GM20431 (cell line): Measurements from ENCODE around the gene DAB2IP.

ENCODE experiments used
- in situ Hi-C: fragments of 300-500 bp; cut with MseI, MboI; formaldehyde crosslinking; loops from one replicate; pipeline ENCODE4 v1.15.0; 2020; ENCODE audit warnings: low sequenced_read_pairs; ENCODE audit not compliant: unreplicated experiment

The DAB2IP gene

DNA sequence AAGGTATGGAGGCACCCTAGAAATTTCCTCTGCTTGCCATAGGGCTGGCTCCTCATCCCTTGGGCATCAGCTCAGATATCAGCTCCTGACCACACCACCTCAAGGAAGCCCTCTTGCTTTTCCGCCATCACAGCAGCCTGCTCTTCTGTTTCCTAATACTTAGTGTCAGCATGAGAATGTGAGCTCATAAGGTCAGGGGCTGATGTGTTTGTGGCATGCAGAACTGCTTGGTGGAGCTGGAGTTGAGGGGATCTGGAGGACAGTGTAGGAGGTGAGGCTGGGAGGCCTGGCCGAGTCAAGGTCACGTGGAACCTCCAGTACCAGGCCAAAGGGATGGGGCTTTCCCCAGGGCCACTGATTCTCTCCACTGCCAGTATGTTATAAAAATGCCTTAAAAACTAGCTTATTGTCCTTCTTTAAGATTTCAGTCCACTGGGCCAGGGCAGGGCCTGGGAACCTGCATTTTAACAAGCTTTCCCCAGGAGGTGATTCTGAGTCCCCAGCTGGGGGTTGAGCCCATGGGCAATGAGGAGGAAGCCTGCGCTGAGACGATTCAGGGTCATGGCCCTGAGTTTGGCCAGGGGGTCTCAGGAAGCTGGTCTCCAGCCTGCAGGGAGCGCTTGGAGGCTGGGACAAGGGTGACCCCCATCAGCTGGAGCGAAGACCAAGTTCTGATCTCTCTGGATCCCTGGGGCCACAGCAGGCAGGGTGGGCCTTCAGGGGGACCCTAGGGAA is 28.6 kb downstream of the DAB2IP start:
- in situ Hi-C loops: loop anchor here (10.0 kb wide), 1 partner anchor 315 kb away; no protein-coding TSS in a partner anchor

DNA sequence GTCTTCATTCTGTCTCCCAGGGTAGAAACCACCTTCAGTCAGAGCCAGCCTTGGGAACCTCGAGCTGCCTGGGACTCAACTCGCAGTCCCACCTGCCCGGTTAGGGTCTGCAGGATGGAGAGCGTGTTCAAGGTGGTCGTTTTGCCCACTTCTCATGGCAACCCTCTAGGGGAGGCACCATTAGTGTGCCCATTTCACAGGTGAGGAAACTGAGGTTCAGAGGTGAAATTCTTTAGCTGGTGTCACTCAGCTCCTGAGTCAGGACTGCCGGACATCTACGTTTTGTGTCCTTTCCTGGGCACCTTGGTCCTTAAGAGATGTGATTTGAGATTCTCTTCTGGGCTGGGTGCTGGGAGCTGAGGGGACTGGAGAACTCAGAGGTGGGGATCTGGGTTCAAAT is 30.0 kb downstream of the DAB2IP start:
- in situ Hi-C loops: loop anchor here (10.0 kb wide), 1 partner anchor 313 kb away; no protein-coding TSS in a partner anchor

GRCh38 chr9:121682201-121682600 is 30.8 kb downstream of the DAB2IP start:
- in situ Hi-C loops: loop anchor here (10.0 kb wide), 1 partner anchor 313 kb away; no protein-coding TSS in a partner anchor

DNA sequence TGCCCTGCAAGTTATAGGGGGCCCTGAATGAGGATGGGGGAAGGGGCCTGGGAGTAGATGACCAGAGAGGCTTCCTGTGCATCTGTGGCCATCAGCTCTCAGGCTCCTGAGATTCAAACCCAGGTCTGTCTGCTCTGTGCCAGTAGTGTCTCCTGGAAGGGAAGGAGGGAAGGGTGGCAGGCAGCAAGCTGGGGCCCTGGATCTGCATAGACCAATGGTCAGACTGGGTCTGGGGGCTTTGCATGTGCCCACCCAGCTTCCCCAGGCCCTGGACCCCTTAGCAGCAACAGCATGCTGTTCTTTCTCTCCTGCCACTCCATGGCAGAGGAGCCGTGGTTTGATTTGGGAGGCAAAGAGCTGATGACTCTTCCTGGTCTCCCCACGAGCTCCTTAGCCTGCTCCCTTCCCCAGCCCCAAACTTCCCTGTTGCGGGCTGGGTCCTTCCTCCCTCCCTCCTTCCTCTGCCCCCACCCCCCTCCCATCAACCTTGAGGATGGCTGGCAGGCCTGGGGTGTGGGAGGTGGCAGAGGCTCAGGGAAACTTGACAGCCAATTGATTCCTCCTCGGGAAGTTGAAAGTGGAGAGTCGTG is 31.6 kb downstream of the DAB2IP start:
- in situ Hi-C loops: loop anchor here (10.0 kb wide), 1 partner anchor 312 kb away; no protein-coding TSS in a partner anchor

DNA sequence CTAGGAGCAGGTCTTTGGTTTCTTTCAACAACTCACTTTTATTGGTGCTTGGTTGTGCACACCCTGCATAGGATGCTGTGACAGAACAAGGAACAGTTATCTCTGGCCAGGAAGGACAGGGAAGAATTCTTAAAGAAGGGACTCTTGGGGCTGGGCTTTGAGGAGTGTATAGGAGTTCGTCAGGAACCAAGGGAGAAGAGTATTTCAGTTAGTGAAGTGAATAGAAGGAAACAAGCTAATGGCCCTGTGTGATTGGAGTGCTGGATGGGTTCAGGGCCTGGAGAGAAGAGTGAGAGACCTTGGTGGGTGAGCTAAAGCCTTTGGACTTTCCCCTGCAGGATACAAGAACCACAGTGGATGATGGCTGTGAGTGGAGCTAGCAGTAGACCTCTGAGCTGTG is 32.2 kb downstream of the DAB2IP start:
- in situ Hi-C loops: loop anchor here (10.0 kb wide), 1 partner anchor 311 kb away; no protein-coding TSS in a partner anchor

- in situ Hi-C loops: loop anchor here (10.0 kb wide), 1 partner anchor 310 kb away; no protein-coding TSS in a partner anchor
Observed at GRCh38 chr9:121684381-121685145, 33.1 kb downstream of the DAB2IP start.

- in situ Hi-C loops: loop anchor here (10.0 kb wide), 1 partner anchor 310 kb away; no protein-coding TSS in a partner anchor
Observed at GRCh38 chr9:121685146-121685794, 33.8 kb downstream of the DAB2IP start.

DNA sequence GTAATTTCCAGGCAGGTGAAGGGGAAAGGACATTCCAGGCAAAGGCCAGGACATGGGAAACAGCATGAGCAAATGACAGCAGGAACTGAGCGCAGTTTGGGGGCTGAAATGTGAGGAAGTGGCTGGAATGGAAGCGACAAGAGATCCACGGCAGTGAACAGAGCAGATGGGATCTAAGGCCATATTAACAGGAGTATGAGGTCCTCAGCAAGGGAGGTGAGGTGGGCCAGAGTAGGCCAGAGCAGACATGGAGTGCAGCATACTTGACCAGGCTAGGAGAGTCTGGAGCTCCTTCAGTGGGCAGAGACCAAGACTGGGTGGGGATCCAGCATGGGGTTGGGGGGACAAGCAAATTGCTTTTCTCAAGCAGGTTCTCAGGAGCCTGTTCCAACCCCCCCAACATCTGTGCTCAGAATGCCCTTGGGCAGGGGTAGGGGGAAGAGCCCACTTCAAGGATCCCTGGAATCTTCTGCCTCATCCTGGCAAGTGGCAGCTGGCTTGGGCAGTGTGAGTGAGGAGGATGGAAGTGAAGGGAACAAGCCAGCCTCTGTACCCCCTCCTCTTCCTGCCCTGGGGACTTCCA is 34.5 kb downstream of the DAB2IP start:
- in situ Hi-C loops: loop anchor here (10.0 kb wide), 1 partner anchor 309 kb away; no protein-coding TSS in a partner anchor

DNA sequence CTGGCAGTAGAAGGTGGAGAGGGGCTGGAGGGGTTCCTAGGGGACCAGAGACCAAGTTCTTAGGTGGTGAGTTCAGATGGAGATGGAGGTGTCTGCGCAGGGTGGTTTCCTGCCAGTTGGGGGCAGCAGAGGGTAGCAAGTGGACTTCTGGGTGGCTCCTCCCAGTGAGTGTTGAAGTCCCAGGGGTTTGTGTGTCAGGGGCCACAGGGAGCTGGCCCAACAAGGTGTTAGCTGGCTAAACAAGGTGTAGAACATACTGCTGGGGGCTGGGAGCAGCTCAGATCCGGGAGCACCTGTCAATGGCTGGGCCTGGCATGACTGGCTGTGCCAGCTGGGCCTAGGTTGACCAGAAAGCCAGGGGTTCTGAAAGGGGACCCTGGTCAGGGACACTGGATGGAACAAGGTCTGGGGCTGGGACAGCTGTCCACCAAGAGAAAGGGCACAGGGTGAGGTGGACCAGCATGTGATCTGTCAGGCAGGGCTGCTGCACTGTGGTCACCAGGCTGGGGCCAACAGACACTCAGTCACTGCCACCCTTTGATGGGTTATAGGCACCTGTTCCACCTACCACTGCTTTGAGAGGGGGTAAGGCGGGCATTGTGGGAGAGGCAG is 35.6 kb downstream of the DAB2IP start:
- in situ Hi-C loops: loop anchor here (10.0 kb wide), 1 partner anchor 308 kb away; no protein-coding TSS in a partner anchor

DNA sequence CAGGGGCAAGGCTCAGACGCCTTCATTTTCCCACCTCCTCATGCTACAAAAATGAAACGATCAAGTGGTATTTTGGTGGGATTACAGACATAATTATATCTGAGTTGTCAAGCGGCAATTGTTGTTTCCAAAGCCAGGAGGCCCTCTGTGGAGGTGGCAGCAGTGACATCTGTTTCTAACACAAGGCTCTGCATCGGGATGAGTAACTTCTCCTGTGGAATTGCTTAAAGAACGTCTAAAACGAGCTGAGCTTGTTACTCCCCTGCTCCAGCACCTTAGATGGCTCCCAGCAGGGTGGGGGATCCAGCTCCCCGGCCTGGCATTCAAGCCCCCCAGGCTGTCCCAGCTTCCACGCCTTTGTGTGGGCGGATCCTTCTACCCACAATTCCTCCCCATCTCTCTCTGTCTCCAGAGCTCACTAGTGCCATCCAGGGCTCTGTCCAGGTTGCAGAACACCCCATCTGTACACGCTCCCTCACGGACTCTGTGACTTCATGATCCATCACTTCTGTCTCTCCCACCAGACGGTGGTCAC is 36.8 kb downstream of the DAB2IP start:
- in situ Hi-C loops: loop anchor here (10.0 kb wide), 1 partner anchor 307 kb away; no protein-coding TSS in a partner anchor

DNA sequence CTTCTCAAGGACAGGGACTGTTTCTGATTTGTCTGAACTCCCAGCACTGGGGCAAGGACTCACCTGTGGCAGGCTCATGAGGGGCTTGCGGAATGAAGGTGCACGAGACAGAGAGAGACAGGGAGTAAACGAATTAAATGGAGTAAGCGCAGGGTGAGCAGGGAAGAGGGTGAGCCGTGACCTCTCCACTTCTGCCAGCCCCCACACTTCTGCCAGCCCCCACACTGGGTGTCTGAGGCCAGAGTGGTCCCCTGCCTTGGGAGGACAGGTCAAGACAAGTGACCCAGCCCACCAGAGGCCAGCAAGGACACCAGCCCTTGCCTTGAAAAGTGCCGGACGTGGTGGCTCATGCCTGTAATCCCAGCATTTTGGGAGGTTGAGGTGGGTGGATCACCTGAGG is 37.2 kb downstream of the DAB2IP start:
- in situ Hi-C loops: loop anchor here (10.0 kb wide), 1 partner anchor 306 kb away; no protein-coding TSS in a partner anchor

DNA sequence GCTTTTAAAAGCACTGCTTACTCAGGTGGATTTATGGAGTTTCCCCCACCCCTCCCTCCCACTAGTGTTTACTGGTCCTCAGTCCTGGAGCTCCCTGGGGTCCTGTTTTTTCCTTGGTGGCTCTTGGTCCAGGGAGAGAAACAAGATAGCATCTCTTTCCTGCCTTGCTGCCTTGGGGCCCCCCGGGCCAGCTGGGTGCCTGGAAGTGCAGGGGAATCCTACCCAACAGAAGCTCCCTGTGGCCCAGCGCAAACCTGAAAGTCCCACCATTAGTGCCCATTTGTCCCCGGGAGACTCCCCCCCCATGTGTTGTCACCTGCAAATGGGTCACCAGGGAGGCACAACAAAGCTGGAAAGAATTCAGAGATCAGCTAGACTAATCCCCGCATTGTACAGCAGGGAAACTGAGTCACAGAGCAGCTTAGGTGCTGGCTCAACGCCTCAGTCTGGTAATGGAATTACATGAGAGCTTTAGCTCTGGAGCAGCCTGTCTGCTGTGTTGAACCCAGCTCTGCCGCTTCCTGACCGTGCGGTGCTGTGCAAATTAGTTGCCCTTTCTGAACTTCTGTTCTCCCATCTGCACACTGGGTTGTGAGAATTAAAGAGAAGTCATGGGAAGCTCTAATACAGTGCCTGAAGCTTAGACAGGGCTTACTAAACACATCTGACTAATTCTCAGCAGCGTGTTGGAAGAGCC is 38.2 kb downstream of the DAB2IP start:
- in situ Hi-C loops: loop anchor here (10.0 kb wide), 1 partner anchor 305 kb away; no protein-coding TSS in a partner anchor

- in situ Hi-C loops: no loop called here
Observed at GRCh38 chr9:121690316-121690715, 38.9 kb downstream of the DAB2IP start.

DNA sequence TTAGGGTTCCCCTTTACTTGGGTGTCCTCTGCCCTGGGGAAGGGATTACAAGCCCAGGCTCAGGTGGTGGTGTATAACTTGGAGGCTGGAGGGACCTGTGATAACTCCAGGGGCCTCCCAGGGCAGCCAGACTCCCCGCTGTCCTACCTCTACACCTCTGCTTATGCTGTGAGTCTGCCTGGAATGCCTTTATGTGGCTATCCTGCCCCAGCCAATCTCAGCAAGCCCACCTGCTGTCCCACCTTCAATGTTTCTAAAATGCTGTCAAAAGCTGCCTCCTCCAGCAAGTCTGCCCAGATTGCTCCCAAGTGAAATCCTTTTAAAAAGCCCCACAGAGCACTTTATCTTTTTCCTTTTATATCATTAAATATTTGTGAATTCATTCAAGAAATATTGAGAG is 39.3 kb downstream of the DAB2IP start:
- in situ Hi-C loops: no loop called here

DNA sequence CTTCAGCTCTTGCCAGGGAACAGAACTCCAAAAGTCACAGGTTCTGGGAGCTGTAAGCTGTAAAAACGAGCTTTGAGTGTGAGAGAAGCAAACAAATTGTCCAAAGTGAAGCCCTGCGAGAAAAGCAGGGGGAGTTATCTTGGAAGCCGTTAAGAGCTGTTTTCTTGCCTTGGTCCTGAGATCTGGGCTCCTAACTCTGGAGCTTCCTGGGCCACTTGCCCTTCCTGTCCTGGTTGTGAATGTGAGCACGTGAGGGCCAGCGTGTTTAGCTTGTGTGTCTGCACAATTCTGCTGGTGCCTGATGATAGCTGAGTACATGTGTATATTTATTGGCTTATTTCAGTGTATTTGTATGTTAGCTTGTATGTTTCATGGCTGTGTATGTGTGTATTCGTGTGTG is 40.5 kb downstream of the DAB2IP start:
- in situ Hi-C loops: no loop called here

- in situ Hi-C loops: no loop called here
Observed at GRCh38 chr9:121692606-121693387, 41.4 kb downstream of the DAB2IP start.

- in situ Hi-C loops: no loop called here
Observed at GRCh38 chr9:121693388-121693670, 41.9 kb downstream of the DAB2IP start.

GRCh38 chr9:121694001-121694400 is 42.6 kb downstream of the DAB2IP start:
- in situ Hi-C loops: no loop called here
